Measurements from ENCODE around the gene RTBDN.

RTBDN gene

GRCh38 chr19:12834566-12834943 lies at the start of gene RTBDN:
Gene RTBDN, minus strand, starts transcription at chr19:12834579. Its CDS starts 4,600 bp downstream, at chr19:12829979.
- H3K4me3 ChIP-seq (ENCODE audit: low read depth, low read length): peak within 1 kb of the TSS; percentile 52
- no peak for DNase-seq (ENCODE audit: low read depth, low spot score)
- TF ChIP-seq, protein P1, sequence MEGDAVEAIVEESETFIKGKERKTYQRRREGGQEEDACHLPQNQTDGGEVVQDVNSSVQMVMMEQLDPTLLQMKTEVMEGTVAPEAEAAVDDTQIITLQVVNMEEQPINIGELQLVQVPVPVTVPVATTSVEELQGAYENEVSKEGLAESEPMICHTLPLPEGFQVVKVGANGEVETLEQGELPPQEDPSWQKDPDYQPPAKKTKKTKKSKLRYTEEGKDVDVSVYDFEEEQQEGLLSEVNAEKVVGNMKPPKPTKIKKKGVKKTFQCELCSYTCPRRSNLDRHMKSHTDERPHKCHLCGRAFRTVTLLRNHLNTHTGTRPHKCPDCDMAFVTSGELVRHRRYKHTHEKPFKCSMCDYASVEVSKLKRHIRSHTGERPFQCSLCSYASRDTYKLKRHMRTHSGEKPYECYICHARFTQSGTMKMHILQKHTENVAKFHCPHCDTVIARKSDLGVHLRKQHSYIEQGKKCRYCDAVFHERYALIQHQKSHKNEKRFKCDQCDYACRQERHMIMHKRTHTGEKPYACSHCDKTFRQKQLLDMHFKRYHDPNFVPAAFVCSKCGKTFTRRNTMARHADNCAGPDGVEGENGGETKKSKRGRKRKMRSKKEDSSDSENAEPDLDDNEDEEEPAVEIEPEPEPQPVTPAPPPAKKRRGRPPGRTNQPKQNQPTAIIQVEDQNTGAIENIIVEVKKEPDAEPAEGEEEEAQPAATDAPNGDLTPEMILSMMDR (IDR thresholded peaks at IDR 0.05; ENCODE audit: insufficient read depth, low read length, missing control alignments): no peak
- CTCF ChIA-PET: interaction anchor here (0.7 to 1.5 kb wide), 6 partner anchors 8 to 79 kb away, joined by 3 to 6 read pairs (median 4); no protein-coding TSS in a partner anchor
- POLR2A ChIA-PET: no interaction called here

GRCh38 chr19:12882589-12882988 lies 48.2 kb upstream of the RTBDN start:
- ChIA-PET CTCF (interaction anchor here (0.7 to 3.4 kb wide), 3 partner anchors 8 to 35 kb away, joined by 3 to 24 read pairs (median 4); partner anchors contain the start of gene GCDH), POLR2A (interaction anchor here (0.7 kb wide), 1 partner anchor 199 kb away, joined by 4 read pairs; no protein-coding TSS in a partner anchor)
- H3K4me3 ChIP-seq (ENCODE audit: low read depth, low read length): no peak overlapping the region
- no peak for DNase-seq (ENCODE audit: low read depth, low spot score)
- TF ChIP-seq, protein P1 (IDR thresholded peaks at IDR 0.05; ENCODE audit: insufficient read depth, low read length, missing control alignments): no peak

GRCh38 chr19:12881172-12881808 lies 46.9 kb upstream of the RTBDN start, which contains the start of gene DNASE2:
Gene DNASE2, minus strand, starts transcription at chr19:12881449. Its CDS starts 74 bp downstream, at chr19:12881375.
- DNase-seq (ENCODE audit: low read depth, low spot score): peak; percentile 31
- H3K4me3 ChIP-seq (ENCODE audit: low read depth, low read length): peak within 1 kb of the TSS; percentile 75
- TF ChIP-seq, protein P1 (IDR thresholded peaks at IDR 0.05; ENCODE audit: insufficient read depth, low read length, missing control alignments): no peak
- POLR2A ChIA-PET: interaction anchor here (0.7 to 2.4 kb wide), 3 partner anchors 9 to 548 kb away, joined by 3 to 9 read pairs (median 3); partner anchors contain the start of gene GCDH
- CTCF ChIA-PET: interaction anchor here (0.6 to 3.4 kb wide), 12 partner anchors 9 to 277 kb away, joined by 3 to 24 read pairs (median 4); partner anchors contain the start of gene GCDH

- H3K4me3 ChIP-seq (ENCODE audit: low read depth, low read length): peak overlapping the region; percentile 75
- POLR2A ChIA-PET: interaction anchor here (0.7 to 2.4 kb wide), 2 partner anchors 10 to 110 kb away, joined by 3 to 9 read pairs; partner anchors contain the start of gene GCDH
- CTCF ChIA-PET: interaction anchor here (0.9 to 3.4 kb wide), 10 partner anchors 10 to 122 kb away, joined by 3 to 24 read pairs (median 5); partner anchors contain the start of gene GCDH
- no peak for DNase-seq (ENCODE audit: low read depth, low spot score)
- TF ChIP-seq, protein P1 (IDR thresholded peaks at IDR 0.05; ENCODE audit: insufficient read depth, low read length, missing control alignments): no peak
Observed at GRCh38 chr19:12880551-12881171, 46.3 kb upstream of the RTBDN start.

DNA sequence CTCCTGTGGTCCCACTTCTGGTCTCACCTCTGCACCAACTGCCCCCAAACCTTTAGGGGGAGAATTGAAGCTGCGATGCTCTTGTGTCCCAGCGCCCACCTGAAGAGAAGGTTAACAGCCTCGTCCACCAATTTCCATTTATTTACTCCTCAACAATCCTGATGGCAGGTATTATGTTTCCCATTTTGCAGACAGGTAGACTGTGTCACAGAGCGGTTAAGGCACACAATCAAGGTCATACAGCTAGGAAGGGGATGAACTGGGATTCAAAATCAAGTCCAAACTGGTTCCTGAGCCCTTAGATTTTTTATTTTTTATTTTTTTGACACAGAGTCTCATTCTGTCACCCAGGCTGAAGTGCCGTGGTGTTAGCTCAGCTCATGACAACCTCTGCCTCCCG lies 40.7 kb upstream of the RTBDN start:
- TF ChIP-seq, protein P1 (IDR thresholded peaks at IDR 0.05; ENCODE audit: insufficient read depth, low read length, missing control alignments): no peak
- ChIA-PET POLR2A (no interaction called here), CTCF (interaction anchor here (1.2 to 1.6 kb wide), 2 partner anchors 90 to 102 kb away, joined by 3 to 4 read pairs; no protein-coding TSS in a partner anchor)
- no peak for DNase-seq (ENCODE audit: low read depth, low spot score)
- no peak overlapping the region for H3K4me3 ChIP-seq (ENCODE audit: low read depth, low read length)

Data from AG04449 (cell line).